Progenitor cell of endocrine pancreas (in vitro differentiated cells): Measurements from ENCODE around the gene KCNK5. TPM values are rescaled to one million over a fixed set of nuclear protein-coding genes. Genes with fewer than 3 reads are reported as not detected.

Source experiments
- DNase-seq: peaks from one replicate; pipeline ENCODE4 v3.0.0; 2021; ENCODE audit warnings: low spot score; ENCODE audit not compliant: unreplicated experiment
- H3K27ac Mint-ChIP-seq: 2 replicates; pipeline ENCODE4 v1.8.0; 2021; ENCODE audit warnings: mild to moderate bottlenecking, moderate library complexity, mixed read lengths
- H3K27me3 Mint-ChIP-seq: 2 replicates; pipeline ENCODE4 v1.8.0; 2021; ENCODE audit warnings: mixed read lengths
- H3K36me3 Mint-ChIP-seq: 2 replicates; pipeline ENCODE4 v1.8.0; 2022; ENCODE audit warnings: mixed read lengths; ENCODE audit not compliant: insufficient read depth
- H3K4me1 Mint-ChIP-seq: 2 replicates; pipeline ENCODE4 v1.8.0; 2021; ENCODE audit warnings: low read depth, mixed read lengths
- H3K4me3 Mint-ChIP-seq: 2 replicates; pipeline ENCODE4 v1.8.0; 2021; ENCODE audit warnings: low read depth, mild to moderate bottlenecking, moderate library complexity, mixed read lengths
- H3K9me3 Mint-ChIP-seq: 2 replicates; pipeline ENCODE4 v1.8.0; 2021; ENCODE audit warnings: low read depth, mixed read lengths
- CTCF ChIP-seq: fragments of 200-600 bp; sonication (generic); IDR thresholded peaks from one replicate; pipeline ENCODE4 v1.5.0; 2021; ENCODE audit warnings: antibody characterized with exemption, mild to moderate bottlenecking; ENCODE audit not compliant: unreplicated experiment
- total RNA-seq: library from RNA; stranded (reverse); gene quantifications from 2 replicates; pipeline ENCODE4 v1.2.1, GENCODE V29; 2021

The KCNK5 gene
- total RNA-seq, 1 donor from 2014 or later, result 2.0 TPM

- DNase-seq, result no peak
- H3K4me1 Mint-ChIP-seq, result peaks cover 13% of the 10 kb centered on the region
- no peaks in the 10 kb centered on the region for H3K9me3 Mint-ChIP-seq
- no peaks in the 10 kb centered on the region for H3K36me3 Mint-ChIP-seq
- no peak for TF ChIP-seq CTCF
- H3K27ac Mint-ChIP-seq, result no peak overlapping the region
- no peak overlapping the region for H3K4me3 Mint-ChIP-seq
- H3K27me3 Mint-ChIP-seq, result no peaks in the 10 kb centered on the region
Measured at GRCh38 chr6:39188571-39188970, 40.7 kb downstream of the KCNK5 start.

- Mint-ChIP-seq H3K36me3 (no peaks in the 10 kb centered on the region), H3K27me3 (no peaks in the 10 kb centered on the region), H3K27ac (no peak overlapping the region), H3K9me3 (no peaks in the 10 kb centered on the region), H3K4me1 (peaks cover 8% of the 10 kb centered on the region), H3K4me3 (no peak overlapping the region)
- TF ChIP-seq CTCF, result no peak
- no peak for DNase-seq
Measured at GRCh38 chr6:39188098-39188450, 41.2 kb downstream of the KCNK5 start.

- TF ChIP-seq CTCF, result no peak
- DNase-seq, result no peak
- H3K27me3 Mint-ChIP-seq, result peaks cover 5% of the 10 kb centered on the region
- H3K4me3 Mint-ChIP-seq, result no peak overlapping the region
- H3K27ac Mint-ChIP-seq, result no peak overlapping the region
- no peaks in the 10 kb centered on the region for H3K36me3 Mint-ChIP-seq
- no peaks in the 10 kb centered on the region for H3K9me3 Mint-ChIP-seq
- peaks cover 4% of the 10 kb centered on the region for H3K4me1 Mint-ChIP-seq
Measured at GRCh38 chr6:39184906-39185580, 44.2 kb downstream of the KCNK5 start.

GRCh38 chr6:39182604-39183003 lies 46.7 kb downstream of the KCNK5 start:
- Mint-ChIP-seq H3K9me3 (peaks cover 2% of the 10 kb centered on the region), H3K4me1 (peaks cover 3% of the 10 kb centered on the region), H3K27ac (no peak overlapping the region), H3K36me3 (no peaks in the 10 kb centered on the region), H3K27me3 (peaks cover 5% of the 10 kb centered on the region), H3K4me3 (no peak overlapping the region)
- no peak for TF ChIP-seq CTCF
- DNase-seq, result no peak

GRCh38 chr6:39181826-39182225 lies 47.4 kb downstream of the KCNK5 start:
- H3K9me3 Mint-ChIP-seq, result peaks cover 8% of the 10 kb centered on the region
- H3K27me3 Mint-ChIP-seq, result peaks cover 5% of the 10 kb centered on the region
- DNase-seq, result no peak
- H3K4me1 Mint-ChIP-seq, result peaks cover 3% of the 10 kb centered on the region
- no peak for TF ChIP-seq CTCF
- no peak overlapping the region for H3K4me3 Mint-ChIP-seq
- no peak overlapping the region for H3K27ac Mint-ChIP-seq
- no peaks in the 10 kb centered on the region for H3K36me3 Mint-ChIP-seq
